ENCODE results near the gene RESP18.

RESP18 gene

GRCh38 chr2:219332542-219332941 is at the start of gene RESP18:
TSS of gene RESP18 (minus strand) at chr2:219332744.
- peaks cover 4% of the 10 kb centered on the region for H3K4me1 ChIP-seq (ENCODE audit: control insufficient read depth, insufficient read depth, low read length)
- H3K27me3 ChIP-seq (ENCODE audit: control insufficient read depth, insufficient read depth, low read length) = peaks cover 64% of the 10 kb centered on the region
- H3K4me3 ChIP-seq (ENCODE audit: low read depth, low read length) = peak within 1 kb of the TSS; percentile 56
- no peaks in the 10 kb centered on the region for H3K36me3 ChIP-seq (ENCODE audit: control insufficient read depth, insufficient read depth, low read length)
- H3K9me3 ChIP-seq (ENCODE audit: control insufficient read depth, insufficient read depth, low read length) = no peaks in the 10 kb centered on the region
- no peak within 1 kb of the TSS for H3K9ac ChIP-seq (ENCODE audit: low read depth, low read length)
- no peak within 1 kb of the TSS for H3K27ac ChIP-seq (ENCODE audit: low read depth, low read length)

GRCh38 chr2:219381448-219381847 is 48.9 kb upstream of the RESP18 start:
- H3K4me1 ChIP-seq (ENCODE audit: control insufficient read depth, insufficient read depth, low read length) = no peaks in the 10 kb centered on the region; the same call in 1 of the 2 replicates
- H3K27me3 ChIP-seq (ENCODE audit: control insufficient read depth, insufficient read depth, low read length) = no peaks in the 10 kb centered on the region
- H3K9ac ChIP-seq (ENCODE audit: low read depth, low read length) = no peak overlapping the region
- H3K36me3 ChIP-seq (ENCODE audit: control insufficient read depth, insufficient read depth, low read length) = peaks cover 57% of the 10 kb centered on the region
- H3K27ac ChIP-seq (ENCODE audit: low read depth, low read length) = no peak overlapping the region
- no peaks in the 10 kb centered on the region for H3K9me3 ChIP-seq (ENCODE audit: control insufficient read depth, insufficient read depth, low read length)
- H3K4me3 ChIP-seq (ENCODE audit: low read depth, low read length) = no peak overlapping the region

GRCh38 chr2:219380926-219381325 is 48.4 kb upstream of the RESP18 start:
- no peak overlapping the region for H3K27ac ChIP-seq (ENCODE audit: low read depth, low read length)
- no peaks in the 10 kb centered on the region for H3K9me3 ChIP-seq (ENCODE audit: control insufficient read depth, insufficient read depth, low read length)
- H3K4me3 ChIP-seq (ENCODE audit: low read depth, low read length) = no peak overlapping the region
- no peak overlapping the region for H3K9ac ChIP-seq (ENCODE audit: low read depth, low read length)
- peaks cover 52% of the 10 kb centered on the region for H3K36me3 ChIP-seq (ENCODE audit: control insufficient read depth, insufficient read depth, low read length)
- no peaks in the 10 kb centered on the region for H3K4me1 ChIP-seq (ENCODE audit: control insufficient read depth, insufficient read depth, low read length)
- H3K27me3 ChIP-seq (ENCODE audit: control insufficient read depth, insufficient read depth, low read length) = no peaks in the 10 kb centered on the region

GRCh38 chr2:219378163-219378851 is 45.8 kb upstream of the RESP18 start:
- H3K36me3 ChIP-seq (ENCODE audit: control insufficient read depth, insufficient read depth, low read length) = peaks cover 48% of the 10 kb centered on the region
- H3K4me3 ChIP-seq (ENCODE audit: low read depth, low read length) = no peak overlapping the region
- H3K4me1 ChIP-seq (ENCODE audit: control insufficient read depth, insufficient read depth, low read length) = no peaks in the 10 kb centered on the region
- H3K27ac ChIP-seq (ENCODE audit: low read depth, low read length) = no peak overlapping the region
- H3K27me3 ChIP-seq (ENCODE audit: control insufficient read depth, insufficient read depth, low read length) = no peaks in the 10 kb centered on the region
- no peaks in the 10 kb centered on the region for H3K9me3 ChIP-seq (ENCODE audit: control insufficient read depth, insufficient read depth, low read length)
- no peak overlapping the region for H3K9ac ChIP-seq (ENCODE audit: low read depth, low read length)

GRCh38 chr2:219369447-219369861 is 36.9 kb upstream of the RESP18 start:
- no peaks in the 10 kb centered on the region for H3K4me1 ChIP-seq (ENCODE audit: control insufficient read depth, insufficient read depth, low read length)
- H3K9ac ChIP-seq (ENCODE audit: low read depth, low read length) = no peak overlapping the region
- H3K27me3 ChIP-seq (ENCODE audit: control insufficient read depth, insufficient read depth, low read length) = no peaks in the 10 kb centered on the region
- H3K36me3 ChIP-seq (ENCODE audit: control insufficient read depth, insufficient read depth, low read length) = peaks cover 9% of the 10 kb centered on the region
- no peak overlapping the region for H3K4me3 ChIP-seq (ENCODE audit: low read depth, low read length)
- no peaks in the 10 kb centered on the region for H3K9me3 ChIP-seq (ENCODE audit: control insufficient read depth, insufficient read depth, low read length)
- no peak overlapping the region for H3K27ac ChIP-seq (ENCODE audit: low read depth, low read length)

GRCh38 chr2:219368690-219369191 is 36.2 kb upstream of the RESP18 start:
- H3K9ac ChIP-seq (ENCODE audit: low read depth, low read length) = no peak overlapping the region
- peaks cover 3% of the 10 kb centered on the region for H3K36me3 ChIP-seq (ENCODE audit: control insufficient read depth, insufficient read depth, low read length)
- H3K4me3 ChIP-seq (ENCODE audit: low read depth, low read length) = no peak overlapping the region
- no peaks in the 10 kb centered on the region for H3K4me1 ChIP-seq (ENCODE audit: control insufficient read depth, insufficient read depth, low read length)
- H3K27ac ChIP-seq (ENCODE audit: low read depth, low read length) = no peak overlapping the region
- H3K9me3 ChIP-seq (ENCODE audit: control insufficient read depth, insufficient read depth, low read length) = no peaks in the 10 kb centered on the region
- H3K27me3 ChIP-seq (ENCODE audit: control insufficient read depth, insufficient read depth, low read length) = no peaks in the 10 kb centered on the region

- Histone ChIP-seq H3K4me3 (ENCODE audit: low read depth, low read length) (no peak overlapping the region), H3K4me1 (ENCODE audit: control insufficient read depth, insufficient read depth, low read length) (no peaks in the 10 kb centered on the region), H3K27me3 (ENCODE audit: control insufficient read depth, insufficient read depth, low read length) (peaks cover 35% of the 10 kb centered on the region), H3K9me3 (ENCODE audit: control insufficient read depth, insufficient read depth, low read length) (no peaks in the 10 kb centered on the region), H3K36me3 (ENCODE audit: control insufficient read depth, insufficient read depth, low read length) (no peaks in the 10 kb centered on the region), H3K9ac (ENCODE audit: low read depth, low read length) (no peak overlapping the region), H3K27ac (ENCODE audit: low read depth, low read length) (no peak overlapping the region)
Observed at GRCh38 chr2:219362524-219363164, 30.1 kb upstream of the RESP18 start.

GRCh38 chr2:219362072-219362471 is 29.5 kb upstream of the RESP18 start:
- no peaks in the 10 kb centered on the region for H3K4me1 ChIP-seq (ENCODE audit: control insufficient read depth, insufficient read depth, low read length)
- H3K36me3 ChIP-seq (ENCODE audit: control insufficient read depth, insufficient read depth, low read length) = no peaks in the 10 kb centered on the region
- peaks cover 40% of the 10 kb centered on the region for H3K27me3 ChIP-seq (ENCODE audit: control insufficient read depth, insufficient read depth, low read length)
- H3K9me3 ChIP-seq (ENCODE audit: control insufficient read depth, insufficient read depth, low read length) = no peaks in the 10 kb centered on the region
- no peak overlapping the region for H3K4me3 ChIP-seq (ENCODE audit: low read depth, low read length)
- H3K9ac ChIP-seq (ENCODE audit: low read depth, low read length) = no peak overlapping the region
- H3K27ac ChIP-seq (ENCODE audit: low read depth, low read length) = no peak overlapping the region

- H3K9me3 ChIP-seq (ENCODE audit: control insufficient read depth, insufficient read depth, low read length) = no peaks in the 10 kb centered on the region
- H3K36me3 ChIP-seq (ENCODE audit: control insufficient read depth, insufficient read depth, low read length) = no peaks in the 10 kb centered on the region
- H3K27me3 ChIP-seq (ENCODE audit: control insufficient read depth, insufficient read depth, low read length) = peaks cover 65% of the 10 kb centered on the region
- H3K9ac ChIP-seq (ENCODE audit: low read depth, low read length) = no peak overlapping the region
- no peaks in the 10 kb centered on the region for H3K4me1 ChIP-seq (ENCODE audit: control insufficient read depth, insufficient read depth, low read length)
- no peak overlapping the region for H3K27ac ChIP-seq (ENCODE audit: low read depth, low read length)
- peak overlapping the region; percentile 66 for H3K4me3 ChIP-seq (ENCODE audit: low read depth, low read length)
Observed at GRCh38 chr2:219358170-219359075, 25.9 kb upstream of the RESP18 start.

GRCh38 chr2:219356834-219357233 is 24.3 kb upstream of the RESP18 start:
- Histone ChIP-seq H3K36me3 (ENCODE audit: control insufficient read depth, insufficient read depth, low read length) (no peaks in the 10 kb centered on the region), H3K27ac (ENCODE audit: low read depth, low read length) (no peak overlapping the region), H3K9me3 (ENCODE audit: control insufficient read depth, insufficient read depth, low read length) (no peaks in the 10 kb centered on the region), H3K9ac (ENCODE audit: low read depth, low read length) (no peak overlapping the region), H3K4me3 (ENCODE audit: low read depth, low read length) (no peak overlapping the region), H3K27me3 (ENCODE audit: control insufficient read depth, insufficient read depth, low read length) (peaks cover 69% of the 10 kb centered on the region), H3K4me1 (ENCODE audit: control insufficient read depth, insufficient read depth, low read length) (no peaks in the 10 kb centered on the region)
